Measurements from ENCODE around the gene ANKRD18B.
"Not testable (repeated sequence)": the region's sequence is repeated elsewhere in the genome, so short reads cannot be mapped to it uniquely, and the experiment has no call there.

The ANKRD18B gene

DNA sequence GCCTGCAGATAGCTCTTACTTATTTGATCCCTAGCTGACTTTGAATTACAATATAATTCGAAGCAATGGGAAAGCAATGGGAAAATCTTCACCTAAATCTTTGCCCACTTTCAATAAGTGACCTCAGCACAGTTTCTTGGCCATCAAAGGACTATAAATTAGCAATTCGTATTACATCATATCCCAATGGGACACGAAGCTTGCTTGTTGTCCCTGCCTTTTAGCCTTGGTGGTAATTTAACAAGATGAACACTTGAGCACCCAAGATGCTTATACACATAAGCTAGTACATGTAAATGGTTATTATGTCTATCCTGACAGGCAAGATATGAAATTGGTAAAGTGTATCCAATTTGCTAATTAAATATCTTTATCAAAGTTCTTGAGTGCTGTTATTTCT lies 9.9 kb downstream of the ANKRD18B start:
- DNase-seq (ENCODE audit: low spot score) = not testable (repeated sequence)

DNA sequence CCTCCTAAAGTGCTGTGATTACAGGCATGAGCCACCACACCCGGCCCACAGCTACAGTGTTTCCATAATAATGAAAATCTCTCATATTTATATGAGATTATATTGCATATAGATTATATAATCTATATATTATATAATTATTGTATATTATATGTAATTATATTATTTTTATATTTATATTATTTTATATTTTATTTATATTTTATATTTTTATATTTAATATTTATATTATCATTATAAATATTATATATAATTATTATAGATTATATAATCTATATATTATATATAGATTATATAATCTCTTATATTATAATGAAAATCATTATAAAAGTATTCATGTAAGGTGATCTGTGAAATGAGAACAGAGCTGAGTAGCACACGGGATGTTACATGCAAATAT lies 11.5 kb downstream of the ANKRD18B start:
- no peak for DNase-seq (ENCODE audit: low spot score)

DNA sequence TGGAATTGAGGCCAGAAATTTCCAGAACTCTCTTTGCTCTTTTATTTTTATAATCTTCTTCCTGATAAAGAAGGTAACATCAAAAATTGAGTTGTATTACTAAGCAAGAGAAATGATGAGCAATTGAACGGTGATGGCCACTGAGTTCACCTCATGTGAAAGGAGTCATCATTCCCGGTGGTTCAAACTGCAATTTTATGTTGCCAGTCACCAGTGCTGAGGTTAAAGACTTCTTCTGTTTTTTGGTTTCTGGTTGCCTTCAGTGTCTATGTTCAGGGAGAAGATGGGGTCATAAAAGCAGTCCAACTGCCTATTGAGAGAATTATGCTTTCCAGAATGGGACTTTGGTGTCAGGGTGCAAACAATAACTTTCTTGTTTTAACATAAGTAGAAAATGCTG lies 19.4 kb downstream of the ANKRD18B start:
- DNase-seq (ENCODE audit: low spot score) = not testable (repeated sequence)

DNA sequence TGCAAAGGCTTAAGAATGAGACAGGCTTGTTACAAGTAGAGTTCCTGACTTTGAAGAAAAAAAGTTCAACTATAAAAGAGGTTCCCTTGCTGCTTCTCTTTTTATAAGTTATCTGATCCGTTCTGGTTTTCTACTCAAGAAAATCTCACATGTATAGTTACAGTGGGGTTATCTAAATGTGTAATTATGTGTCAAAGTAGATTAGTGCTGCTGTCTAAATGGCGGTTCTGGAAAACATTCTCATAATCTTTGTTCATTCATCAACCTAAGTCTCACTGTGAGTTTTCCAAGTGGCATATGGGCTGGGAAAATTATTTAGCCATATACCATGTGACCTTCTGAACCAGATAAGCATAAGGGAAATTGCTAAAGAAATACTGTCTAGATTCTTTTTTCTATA lies 21.7 kb downstream of the ANKRD18B start:
- DNase-seq (ENCODE audit: low spot score) = not testable (repeated sequence)

DNA sequence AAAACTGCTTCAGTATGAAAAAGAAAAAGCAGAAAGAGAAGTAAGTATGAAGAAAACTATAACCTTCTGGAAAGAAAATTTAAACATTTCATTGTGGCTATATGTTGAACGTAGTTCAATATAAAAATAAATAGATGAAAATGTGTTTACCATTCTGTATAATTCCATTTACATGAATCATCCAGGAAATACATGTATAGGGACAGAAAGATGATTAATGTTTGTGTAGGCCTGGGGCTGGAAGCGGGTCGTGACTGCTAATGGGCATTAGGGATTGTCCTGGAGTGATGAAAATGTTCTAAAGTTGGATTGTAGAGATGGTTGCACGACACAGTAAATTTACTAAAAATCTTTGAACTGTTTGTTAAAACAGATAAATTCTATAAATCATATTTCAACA lies 24.8 kb downstream of the ANKRD18B start:
- DNase-seq (ENCODE audit: low spot score) = not testable (repeated sequence)

DNA sequence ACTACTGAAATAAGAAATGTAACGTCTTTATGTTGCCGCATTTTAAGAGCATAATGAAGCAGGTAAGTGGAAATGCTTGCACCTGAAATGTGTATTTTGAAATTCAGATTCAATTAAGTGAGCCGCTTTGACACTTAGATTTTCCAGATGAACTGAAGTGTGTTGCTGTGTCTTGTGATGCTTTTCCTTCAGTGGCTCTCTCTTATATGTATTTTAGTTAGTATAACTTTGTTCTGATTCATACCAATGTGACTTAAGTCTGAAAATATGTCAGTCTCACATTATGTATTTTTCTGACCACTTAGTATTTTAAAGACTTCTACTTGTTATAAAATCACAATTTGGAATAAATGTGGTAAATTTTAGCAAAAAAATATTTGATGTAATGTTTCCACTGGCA lies 25.4 kb downstream of the ANKRD18B start:
- not testable (repeated sequence) for DNase-seq (ENCODE audit: low spot score)

DNA sequence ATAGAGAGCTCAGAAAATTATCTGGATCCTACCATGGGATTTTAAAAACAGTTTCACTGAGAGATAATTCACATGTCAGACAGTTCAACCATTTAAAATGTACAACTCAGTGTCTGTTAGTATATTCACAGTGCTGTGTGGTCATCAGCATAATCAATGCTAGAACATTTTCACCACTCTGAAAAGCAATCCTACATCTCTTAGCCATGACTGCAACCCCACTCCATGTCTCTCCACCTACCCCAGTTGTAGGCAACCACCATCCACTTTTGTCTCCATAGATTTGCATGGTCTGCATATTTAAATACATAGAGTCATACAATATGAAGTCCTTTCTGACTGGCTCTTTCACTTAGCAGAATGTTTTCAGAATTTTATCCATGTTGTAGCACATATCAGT lies 27.1 kb downstream of the ANKRD18B start:
- DNase-seq (ENCODE audit: low spot score) = not testable (repeated sequence)

DNA sequence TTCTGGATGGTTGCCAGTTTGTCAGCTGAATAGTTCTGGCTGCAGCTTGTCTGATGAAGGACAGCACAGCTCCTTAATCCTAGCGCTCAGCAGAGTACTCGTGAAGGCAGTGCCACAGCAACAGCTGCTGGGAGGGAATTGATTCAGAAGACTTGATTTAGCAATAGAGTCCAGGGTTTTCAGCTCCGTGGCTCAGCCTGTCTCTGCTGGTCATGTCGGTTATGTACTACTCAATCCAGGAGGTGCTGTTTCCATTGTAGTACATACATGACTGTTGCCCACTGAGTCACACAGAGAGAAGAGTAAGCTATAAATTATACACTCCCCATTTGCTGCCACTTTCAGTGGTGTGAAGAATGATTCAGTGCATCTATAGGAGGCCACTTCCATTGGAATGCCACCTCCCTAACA lies 28.3 kb downstream of the ANKRD18B start:
- DNase-seq (ENCODE audit: low spot score) = not testable (repeated sequence)

DNA sequence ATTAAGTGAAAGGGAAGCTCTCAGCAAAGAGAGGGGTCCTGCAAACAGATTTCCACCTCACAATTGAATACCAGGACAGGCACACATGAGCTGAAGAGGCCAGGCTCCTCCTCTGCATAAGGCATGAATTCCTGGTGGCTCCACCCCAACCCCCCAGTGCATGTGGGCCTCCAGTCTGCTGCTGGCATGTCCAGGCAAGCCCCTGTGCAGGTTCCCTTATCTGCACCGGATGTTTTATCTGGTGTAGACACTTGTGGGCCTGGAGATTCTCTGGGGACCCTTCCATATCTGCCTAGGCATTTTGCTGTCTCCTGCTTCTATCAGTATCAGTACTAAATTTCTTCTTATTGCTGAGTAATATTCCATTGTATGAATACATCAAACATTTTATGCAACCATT lies 36.2 kb downstream of the ANKRD18B start:
- not testable (repeated sequence) for DNase-seq (ENCODE audit: low spot score)

DNA sequence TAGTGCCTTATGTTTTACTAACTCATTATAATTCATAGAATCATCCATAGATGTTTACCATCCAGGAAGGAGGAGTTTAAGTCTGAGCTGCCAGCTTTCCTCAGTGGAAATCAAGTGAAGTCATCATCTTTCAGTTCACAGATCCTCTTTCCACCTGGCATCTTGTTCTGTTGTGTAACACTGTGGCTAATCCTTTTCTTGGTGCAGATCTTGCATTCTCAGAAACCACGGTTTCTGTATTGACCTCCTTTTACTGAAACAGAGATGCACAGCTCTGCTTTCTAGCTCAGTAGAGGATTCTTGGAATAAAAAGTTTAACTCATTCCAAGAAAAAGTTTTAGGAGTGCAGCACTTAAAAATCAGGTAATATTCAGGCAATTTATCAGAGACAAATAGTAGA lies 38.1 kb downstream of the ANKRD18B start:
- not testable (repeated sequence) for DNase-seq (ENCODE audit: low spot score)

DNA sequence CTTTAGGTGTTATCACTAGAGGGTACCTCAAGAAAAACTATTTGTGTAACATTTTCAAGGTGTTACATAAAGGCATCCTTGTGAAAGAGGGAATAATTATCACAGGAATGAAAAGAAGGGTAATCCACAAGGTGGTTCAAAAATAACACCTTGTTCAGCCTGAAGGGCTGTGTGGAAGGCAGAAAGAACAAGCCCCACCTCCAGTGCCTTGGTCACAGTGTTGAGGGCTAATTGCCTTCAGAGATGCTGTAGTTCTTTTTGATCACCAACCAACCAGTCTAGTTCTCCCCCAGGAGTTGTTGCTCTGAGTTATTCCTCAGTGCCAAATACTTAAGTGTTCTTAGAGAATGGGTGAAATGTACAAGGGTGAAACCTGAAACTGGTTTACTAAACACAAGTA lies 43.7 kb downstream of the ANKRD18B start:
- not testable (repeated sequence) for DNase-seq (ENCODE audit: low spot score)

DNA sequence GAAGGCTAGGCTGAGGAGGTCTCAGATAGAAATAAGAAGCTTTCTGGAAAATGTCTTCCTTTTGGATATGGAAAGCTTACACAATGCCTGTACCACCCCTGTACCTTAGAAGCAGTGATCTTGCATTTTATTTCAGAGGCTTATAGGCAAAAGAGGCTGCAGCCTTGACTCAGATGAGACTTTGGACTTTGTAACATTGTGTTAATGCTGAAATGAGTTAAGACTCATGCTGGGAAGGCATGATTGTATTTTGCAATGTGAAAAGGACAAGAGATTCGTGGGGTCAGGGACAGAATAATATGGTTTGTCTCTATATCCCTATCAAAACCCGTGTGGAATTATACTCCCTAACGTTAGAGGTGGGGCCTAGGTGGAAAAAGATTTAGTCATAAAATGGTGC lies 53.7 kb downstream of the ANKRD18B start:
- DNase-seq (ENCODE audit: low spot score) = not testable (repeated sequence)

DNA sequence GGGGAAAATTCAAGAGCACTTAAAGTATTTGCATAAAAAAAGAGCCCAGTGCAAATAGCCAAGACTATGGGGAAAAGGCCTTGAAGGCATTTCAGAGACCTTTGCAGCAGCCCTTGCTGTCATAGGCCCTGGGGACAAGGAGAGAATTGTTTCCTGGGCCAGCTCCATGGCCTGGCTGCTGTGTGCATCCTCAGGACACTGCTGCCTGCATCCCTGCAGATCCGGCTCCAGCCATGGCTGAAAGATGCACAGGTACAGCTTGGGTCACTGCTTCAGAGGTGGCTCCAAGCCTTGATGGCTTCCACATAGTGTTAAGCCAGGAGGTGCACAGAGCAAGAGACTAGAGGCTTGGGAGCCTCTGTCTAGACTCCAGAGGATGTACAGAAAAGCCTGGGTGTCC lies 55.9 kb downstream of the ANKRD18B start:
- not testable (repeated sequence) for DNase-seq (ENCODE audit: low spot score)

DNA sequence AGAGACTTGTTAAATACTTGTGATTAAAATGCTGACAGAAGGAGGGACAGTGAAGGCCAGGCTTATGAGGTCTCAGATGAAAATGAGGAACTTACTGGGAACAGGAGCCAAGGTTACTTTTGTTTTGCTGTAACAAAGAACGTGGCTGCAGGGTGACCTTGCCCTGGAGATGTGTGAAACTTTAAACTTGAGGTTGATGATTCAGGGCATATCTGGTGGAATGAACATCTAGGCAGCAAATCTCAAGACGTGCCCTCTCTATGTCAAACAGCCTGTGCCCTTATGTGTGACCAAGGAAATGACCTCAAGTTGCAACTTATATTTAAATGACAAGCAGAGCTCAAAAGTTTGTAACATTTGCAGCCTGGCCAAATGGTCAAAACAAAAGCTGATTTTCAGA lies 58.6 kb downstream of the ANKRD18B start:
- not testable (repeated sequence) for DNase-seq (ENCODE audit: low spot score)

DNA sequence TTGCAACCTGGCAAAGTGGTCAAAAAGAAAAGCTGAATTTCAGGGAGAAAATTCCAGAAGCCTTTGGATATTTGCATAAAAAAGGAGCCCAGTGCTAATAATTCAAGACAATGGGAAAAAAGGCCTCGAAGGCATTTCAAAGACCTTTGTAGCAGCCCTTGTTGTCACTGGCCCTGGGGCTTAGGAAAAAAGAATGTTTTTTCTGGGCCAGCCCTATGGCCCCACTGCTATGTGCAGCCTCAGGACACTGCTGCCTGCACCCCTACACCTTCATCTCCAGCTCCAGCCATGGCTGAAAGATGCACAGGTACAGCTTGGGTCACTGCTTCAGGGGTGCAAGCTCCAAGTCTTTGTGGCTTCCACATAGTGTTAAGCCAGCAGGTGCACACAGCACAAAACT lies 62.1 kb downstream of the ANKRD18B start:
- DNase-seq (ENCODE audit: low spot score) = not testable (repeated sequence)

DNA sequence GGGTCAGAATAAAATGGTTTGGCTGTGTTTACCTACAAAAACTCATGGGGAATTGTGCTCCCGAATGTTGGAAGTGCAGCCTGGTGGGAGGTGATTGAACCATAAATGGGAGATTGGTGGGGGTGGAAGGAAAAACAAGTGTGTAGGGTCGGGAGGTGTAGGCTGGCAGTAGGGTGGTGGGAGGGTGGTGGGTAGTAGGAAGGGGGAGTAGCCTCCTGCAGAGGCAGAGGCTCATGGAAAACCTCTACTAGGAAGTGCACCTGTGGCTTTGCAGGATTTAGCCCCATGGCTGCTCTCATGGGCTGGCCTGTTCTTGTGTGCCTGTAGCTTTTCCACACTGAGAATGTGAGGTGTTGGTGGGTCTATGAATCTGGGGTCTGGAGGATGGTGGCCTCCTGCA lies 63.7 kb downstream of the ANKRD18B start:
- not testable (repeated sequence) for DNase-seq (ENCODE audit: low spot score)

DNA sequence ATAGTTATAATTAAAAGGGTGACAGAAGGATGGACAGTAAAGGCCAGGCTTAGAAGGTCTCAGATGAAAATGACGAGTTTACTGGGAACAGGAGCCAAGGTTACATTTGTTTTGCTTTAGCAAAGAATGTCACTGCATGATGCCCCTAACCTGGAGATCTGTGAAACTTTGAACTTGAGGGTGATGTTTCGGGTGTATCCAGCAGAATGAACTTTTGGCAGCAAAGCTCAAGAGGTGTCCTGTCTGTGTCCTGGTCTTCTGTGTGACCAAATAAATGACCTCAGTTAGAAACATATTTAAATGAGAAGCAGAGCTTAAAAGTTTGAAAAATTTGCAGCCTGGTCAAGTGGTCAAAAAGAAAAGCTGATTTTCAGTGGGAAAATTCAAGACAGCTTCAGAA lies 64.8 kb downstream of the ANKRD18B start:
- not testable (repeated sequence) for DNase-seq (ENCODE audit: low spot score)

DNA sequence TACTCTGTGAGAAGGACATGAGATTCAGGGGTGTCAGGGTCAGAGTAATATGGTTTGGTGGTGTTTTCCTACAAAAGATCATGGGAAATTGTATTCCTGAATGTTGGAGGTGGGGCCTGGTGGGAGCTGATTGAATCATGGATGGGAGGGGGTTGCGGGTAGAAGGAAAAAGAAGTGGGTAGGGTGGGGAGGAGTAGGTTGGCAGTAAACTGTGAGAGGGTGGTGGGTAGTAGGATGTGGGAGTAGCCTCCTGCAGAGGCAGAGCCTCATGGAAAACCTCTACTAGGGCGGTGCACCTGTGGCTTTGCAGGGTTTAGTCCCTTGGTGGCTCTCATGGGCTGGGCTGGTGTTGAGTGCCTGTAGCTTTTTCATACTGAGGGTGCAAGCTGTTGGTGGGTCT lies 66.8 kb downstream of the ANKRD18B start:
- DNase-seq (ENCODE audit: low spot score) = not testable (repeated sequence)

DNA sequence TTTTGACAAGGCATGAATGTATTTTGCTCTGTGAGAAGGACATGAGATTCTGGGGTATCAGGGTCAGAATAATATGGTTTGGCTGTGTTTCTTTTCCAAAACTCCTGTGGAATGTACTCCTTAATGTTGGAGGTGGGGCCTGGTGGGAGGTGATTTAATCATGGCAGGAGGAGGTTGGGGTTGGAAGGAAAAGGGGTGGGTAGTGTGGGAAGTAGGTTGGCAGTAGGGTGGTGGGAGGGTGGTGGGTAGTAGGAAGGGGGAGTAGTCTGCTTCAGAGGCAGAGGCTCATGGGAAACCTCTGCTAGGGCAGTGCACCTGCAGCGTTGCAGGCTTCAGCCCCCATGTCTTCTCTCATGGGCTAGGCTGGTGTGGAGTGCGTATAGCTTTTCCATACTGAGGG lies 72.9 kb downstream of the ANKRD18B start:
- not testable (repeated sequence) for DNase-seq (ENCODE audit: low spot score)

DNA sequence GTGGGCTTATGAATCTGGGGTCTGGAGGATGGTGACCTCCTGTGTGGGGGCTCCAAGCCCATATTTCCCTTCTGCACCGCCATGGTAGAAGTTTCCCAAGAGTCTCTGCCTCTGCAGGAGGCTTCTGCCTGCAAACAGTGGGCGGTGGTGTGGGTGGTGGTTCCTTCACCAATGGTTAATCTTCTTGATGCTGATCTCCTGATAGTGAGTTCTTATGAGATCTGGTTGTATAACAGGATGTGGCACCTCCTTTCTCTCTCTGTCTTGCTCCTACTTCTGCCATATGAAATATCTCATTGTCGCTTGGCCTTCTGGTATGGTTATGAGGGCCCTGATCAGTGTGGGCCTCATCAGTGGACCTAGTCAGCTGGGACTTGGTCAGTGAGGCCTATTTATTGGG lies 73.3 kb downstream of the ANKRD18B start:
- not testable (repeated sequence) for DNase-seq (ENCODE audit: low spot score)

DNA sequence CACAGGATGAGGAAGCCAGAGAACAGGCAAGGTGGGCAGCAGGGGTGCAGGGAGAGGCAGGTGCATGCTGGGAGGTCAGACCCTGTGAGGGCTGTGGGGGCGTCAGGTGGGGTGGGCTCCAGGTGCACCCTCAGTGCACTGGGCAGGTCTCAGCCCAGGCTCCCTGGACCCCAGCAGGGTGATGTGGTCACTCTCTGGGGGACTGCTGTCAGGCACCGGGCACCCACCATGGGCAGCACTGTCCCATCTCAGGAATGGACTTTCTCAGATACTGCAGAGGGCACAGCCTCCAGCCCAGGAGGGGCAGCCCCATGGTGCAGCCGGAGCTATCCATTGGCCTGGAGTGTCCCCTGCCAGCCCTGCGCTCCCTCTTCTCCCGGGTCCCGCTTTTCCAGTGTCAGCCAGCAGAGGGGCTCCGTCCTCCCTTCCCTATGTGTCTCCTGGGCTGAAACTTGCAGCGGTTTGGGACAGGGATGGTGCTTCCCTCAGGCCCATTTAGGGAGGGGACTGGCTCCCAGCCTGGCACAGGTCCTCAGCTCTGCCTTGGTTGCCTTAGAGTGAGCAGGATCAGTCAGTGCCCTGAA lies 74.8 kb downstream of the ANKRD18B start:
- not testable (repeated sequence) for DNase-seq (ENCODE audit: low spot score)

DNA sequence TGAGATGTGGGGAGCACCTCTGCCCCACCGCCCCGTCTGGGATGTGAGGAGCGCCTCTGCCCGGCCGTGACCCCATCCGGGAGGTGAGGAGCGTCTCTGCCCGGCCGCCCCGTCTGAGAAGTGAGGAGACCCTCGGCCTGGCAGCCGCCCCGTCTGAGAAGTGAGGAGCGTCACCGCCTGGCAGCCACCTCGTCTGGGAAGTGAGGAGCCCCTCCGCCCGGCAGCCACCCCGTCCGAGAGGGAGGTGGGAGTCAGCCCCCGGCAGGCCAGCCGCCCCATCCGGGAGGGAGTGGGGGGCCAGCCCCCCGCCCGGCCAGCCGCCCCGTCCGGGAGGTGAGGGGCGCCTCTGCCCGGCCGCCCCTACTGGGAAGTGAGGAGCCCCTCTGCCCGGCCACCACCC lies 76.9 kb downstream of the ANKRD18B start:
- DNase-seq (ENCODE audit: low spot score) = not testable (repeated sequence)

DNA sequence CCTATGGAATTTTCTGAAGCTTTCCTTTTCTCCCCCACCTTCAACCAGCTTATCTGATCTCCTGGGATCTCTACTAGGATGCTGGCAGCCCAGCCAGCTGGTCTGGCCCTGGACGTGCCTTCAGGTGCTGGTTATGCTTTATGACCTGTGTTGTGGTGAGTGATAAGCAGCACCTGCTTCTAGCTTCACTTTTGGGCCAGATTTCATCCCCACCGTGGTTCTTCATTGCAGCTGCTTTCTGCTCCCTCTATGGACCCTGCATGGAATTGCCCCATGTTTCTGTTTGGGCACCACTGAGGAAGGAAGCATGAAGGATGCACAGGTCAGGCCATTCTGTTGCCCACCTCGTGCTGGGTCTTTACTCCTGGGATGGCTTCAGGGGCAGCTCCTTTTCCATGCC lies 80.2 kb downstream of the ANKRD18B start:
- peak; percentile 8 for DNase-seq (ENCODE audit: low spot score)

DNA sequence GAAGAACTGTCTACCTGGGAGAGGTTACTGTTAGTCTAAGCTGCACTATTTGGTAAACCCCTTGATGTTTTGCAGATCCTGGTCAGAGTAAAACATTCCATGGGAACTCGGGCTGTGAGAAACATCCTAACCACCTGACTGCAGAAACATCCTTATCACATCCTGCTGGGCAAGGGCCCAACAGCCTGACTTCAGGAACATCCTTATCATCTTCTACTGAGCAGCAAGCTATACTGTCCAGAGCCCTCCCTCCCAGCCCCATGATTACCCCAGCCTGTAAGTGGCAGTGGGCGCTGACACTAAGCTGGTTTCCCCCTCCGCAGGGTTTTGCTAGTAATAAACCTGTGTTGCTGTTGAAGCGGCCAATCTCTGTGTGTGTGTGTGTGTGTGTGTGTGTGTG lies 80.9 kb downstream of the ANKRD18B start:
- DNase-seq (ENCODE audit: low spot score) = not testable (repeated sequence)
